SKM-1 (cell line): ENCODE results near the gene PPP1R15B.

ENCODE experiments used
- DNase-seq: peaks from one replicate; lab custom pipeline; 2025; ENCODE audit not compliant: unreplicated experiment; lab: John Stamatoyannopoulos, UW

Gene PPP1R15B

GRCh38 chr1:204421441-204421840, 9.8 kb upstream of the PPP1R15B start:
- no peak for DNase-seq

GRCh38 chr1:204420039-204421004, 8.7 kb upstream of the PPP1R15B start:
- DNase-seq: no peak

GRCh38 chr1:204419064-204419403, 7.4 kb upstream of the PPP1R15B start:
- DNase-seq: no peak

GRCh38 chr1:204418174-204419063, 6.8 kb upstream of the PPP1R15B start:
- DNase-seq: no peak

- DNase-seq: no peak
Observed at GRCh38 chr1:204417074-204417997, 5.7 kb upstream of the PPP1R15B start.

- DNase-seq: no peak
Observed at GRCh38 chr1:204416589-204417073, 5.0 kb upstream of the PPP1R15B start.

- no peak for DNase-seq
Observed at GRCh38 chr1:204415351-204415750, 3.7 kb upstream of the PPP1R15B start.

GRCh38 chr1:204414016-204414415, 2.4 kb upstream of the PPP1R15B start:
- DNase-seq: no peak

- no peak for DNase-seq
Observed at GRCh38 chr1:204413170-204413535, 1.5 kb upstream of the PPP1R15B start.

- DNase-seq: no peak
Observed at GRCh38 chr1:204410688-204411450, 748 bp downstream of the PPP1R15B start.

- no peak for DNase-seq
Observed at GRCh38 chr1:204409836-204410687, 1.6 kb downstream of the PPP1R15B start.

- no peak for DNase-seq
Observed at GRCh38 chr1:204409123-204409522, 2.5 kb downstream of the PPP1R15B start.

- no peak for DNase-seq
Observed at GRCh38 chr1:204408602-204409001, 3.0 kb downstream of the PPP1R15B start.

- DNase-seq: no peak
Observed at GRCh38 chr1:204408074-204408507, 3.5 kb downstream of the PPP1R15B start.

- no peak for DNase-seq
Observed at GRCh38 chr1:204407295-204407971, 4.2 kb downstream of the PPP1R15B start.

GRCh38 chr1:204406621-204407020, 5.0 kb downstream of the PPP1R15B start:
- DNase-seq: no peak

- DNase-seq: no peak
Observed at GRCh38 chr1:204405988-204406387, 5.6 kb downstream of the PPP1R15B start.

GRCh38 chr1:204404629-204405028, 7.0 kb downstream of the PPP1R15B start:
- DNase-seq: no peak
